ENCODE measurements around the gene BHLHE40.

- no peak for TF ChIP-seq CTCF (IDR thresholded peaks at IDR 0.05; ENCODE audit: low read depth, low read length)
- no peak for TF ChIP-seq POLR2A (IDR thresholded peaks at IDR 0.05; ENCODE audit: extremely low read depth, insufficient read length)
- TF ChIP-seq MAX (IDR thresholded peaks at IDR 0.05; ENCODE audit: low read depth, low read length), result no peak
- TF ChIP-seq MYC (IDR thresholded peaks at IDR 0.05; ENCODE audit: low read depth, low read length), result no peak
Measured at GRCh38 chr3:4956738-4957137, 22.5 kb upstream of the BHLHE40 start.
